Endothelial cell of umbilical vein (primary cell): ENCODE data around the gene CCNG2. TPM values are rescaled to one million over a fixed set of nuclear protein-coding genes. Genes with fewer than 3 reads are reported as not detected.

Experiments used
- BruUV-seq: library from RNA; stranded (reverse); fragments of 400-500 nt; replicated peaks from 2 replicates; lab custom pipeline; 2021; lab: Mats Ljungman, UMichigan
- CTCF ChIA-PET: fragments of 300-600, 350-600 bp; sonication (Branson Sonifier 250); formaldehyde crosslinking; loops from one replicate; lab custom pipeline; 2021; ENCODE audit warnings: antibody characterized with exemption, inconsistent platforms; lab: Charles Lee
- POLR2A ChIA-PET: fragments of 300-600, 350-600 bp; sonication (Branson Sonifier 250); formaldehyde crosslinking; loops from one replicate; lab custom pipeline; 2021; ENCODE audit warnings: antibody characterized with exemption, inconsistent platforms; lab: Charles Lee
- DNase-seq: peaks from one replicate; pipeline ENCODE4 v3.0.0-alpha.2; 2011; ENCODE audit warnings: low read depth, low spot score
- FAIRE-seq: peaks from 2 replicates; lab custom pipeline; 2011; peaks lifted over from hg19 to GRCh38; lab: Jason Lieb, UNC
- H2AFZ ChIP-seq: 2 replicates; pipeline ENCODE4 v1.6.0; 2012; ENCODE audit warnings: low read depth, low read length, control low read depth, inconsistent platforms
- H3K27ac ChIP-seq: 2 replicates; pipeline ENCODE4 v1.5.1; 2011; ENCODE audit warnings: low read depth, mild to moderate bottlenecking, control low read depth, low read length, moderate library complexity; ENCODE audit not compliant: insufficient read depth
- H3K27me3 ChIP-seq, 2 experiments: 2 replicates each; pipeline versions ENCODE4 v1.6.0 to v1.6.1; 2011; ENCODE audit warnings: low read length in 2 of 2, mixed read lengths in 1 of 2; ENCODE audit not compliant: control insufficient read depth in 2 of 2, insufficient read depth in 2 of 2
- H3K36me3 ChIP-seq, 2 experiments: 2 replicates in 1 of 2; 3 replicates in 1 of 2; pipeline ENCODE4 v1.5.1; 2011; ENCODE audit warnings: low read length in 2 of 2, mild to moderate bottlenecking in 1 of 2, moderate library complexity in 1 of 2; ENCODE audit not compliant: control insufficient read depth in 2 of 2, insufficient read depth in 2 of 2; ENCODE audit errors: extremely low read depth in 1 of 2
- H3K4me1 ChIP-seq: 3 replicates; pipeline ENCODE4 v1.5.1; 2011; ENCODE audit warnings: mild to moderate bottlenecking, low read length; ENCODE audit not compliant: control insufficient read depth, insufficient read depth; ENCODE audit errors: extremely low read depth
- H3K4me2 ChIP-seq: 2 replicates; pipeline ENCODE4 v1.6.1; 2011; ENCODE audit warnings: low read length, control low read depth, mixed read lengths; ENCODE audit not compliant: insufficient read depth
- H3K4me3 ChIP-seq, 3 experiments: fragments of 200-600 bp in 1 of 3; sonication (generic), shearing (Covaris generic) in 1 of 3; replicated peaks in 1 of 3; 2 replicates each; pipeline ENCODE4 v1.5.1; 2011 to 2016; ENCODE audit warnings: control low read depth in 3 of 3, low read length in 3 of 3, mild to moderate bottlenecking in 2 of 3, inconsistent platforms in 1 of 3, low read depth in 1 of 3, moderate library complexity in 1 of 3; ENCODE audit not compliant: insufficient read depth in 1 of 3
- H3K79me2 ChIP-seq: 2 replicates; pipeline ENCODE4 v1.6.0; 2012; ENCODE audit warnings: low read length, inconsistent platforms; ENCODE audit not compliant: control insufficient read depth, insufficient read depth
- H3K9ac ChIP-seq: replicated peaks from 2 replicates; pipeline ENCODE3; 2011; ENCODE audit warnings: low read length, control low read depth; ENCODE audit not compliant: insufficient read depth; ENCODE audit errors: extremely low read depth
- H3K9me1 ChIP-seq: replicated peaks from 3 replicates; pipeline ENCODE4 v1.6.0; 2011; ENCODE audit warnings: mild to moderate bottlenecking, low read length; ENCODE audit not compliant: control insufficient read depth, insufficient read depth; ENCODE audit errors: extremely low read depth
- H3K9me3 ChIP-seq: replicated peaks from 2 replicates; pipeline ENCODE4 v1.5.1; 2012; ENCODE audit warnings: low read length, inconsistent platforms; ENCODE audit not compliant: control insufficient read depth, insufficient read depth
- H4K20me1 ChIP-seq: replicated peaks from 2 replicates; pipeline ENCODE3; 2011; ENCODE audit warnings: mild to moderate bottlenecking, low read length; ENCODE audit not compliant: control insufficient read depth, insufficient read depth; ENCODE audit errors: extremely low read depth
- EZH2 ChIP-seq: IDR thresholded peaks from 2 replicates; pipeline ENCODE4 v1.6.1; 2012; ENCODE audit warnings: borderline replicate concordance, low read depth, mild to moderate bottlenecking, moderate library complexity, low read length, inconsistent platforms; ENCODE audit not compliant: severe bottlenecking
- FOS ChIP-seq: IDR thresholded peaks from 2 replicates; pipeline ENCODE4 v1.6.1; 2011; ENCODE audit warnings: mild to moderate bottlenecking, low read length, moderate library complexity, borderline replicate concordance; ENCODE audit not compliant: insufficient read depth
- GATA2 ChIP-seq: IDR thresholded peaks from 2 replicates; pipeline ENCODE4 v1.7.0; 2011; ENCODE audit warnings: low read depth, mild to moderate bottlenecking, moderate library complexity, mixed read lengths, low read length; ENCODE audit not compliant: insufficient read length, insufficient read depth
- JUN ChIP-seq: IDR thresholded peaks from 2 replicates; pipeline ENCODE4 v1.6.1; 2011; ENCODE audit warnings: borderline replicate concordance, low read depth; ENCODE audit not compliant: insufficient read length, insufficient read depth
- MYC ChIP-seq: IDR thresholded peaks from one replicate; pipeline ENCODE4 v1.6.1; 2011; ENCODE audit warnings: mild to moderate bottlenecking, low read depth, low read length
- POLR2A ChIP-seq: IDR thresholded peaks from 2 replicates; pipeline ENCODE4 v1.6.1; 2012; ENCODE audit warnings: low read depth, mild to moderate bottlenecking, control low read depth, low read length
- POLR2AphosphoS5 ChIP-seq: IDR thresholded peaks from 2 replicates; pipeline ENCODE4 v1.6.1; 2012; ENCODE audit warnings: low read depth, mild to moderate bottlenecking, control low read depth, low read length, moderate library complexity; ENCODE audit not compliant: insufficient read depth
- dilution Hi-C: fragments of 300-500 bp; cut with MboI; formaldehyde crosslinking; loops from one replicate; pipeline ENCODE4 v1.15.0; 2019; ENCODE audit warnings: low sequenced_read_pairs; ENCODE audit not compliant: extremely low pct_ligation_motif_present
- intact Hi-C: fragments of 100-400 bp; cut with micrococcal nuclease; formaldehyde crosslinking; loops from one replicate; pipeline ENCODE4 v1.10.0; 2022
- polyA plus RNA-seq, 4 experiments: library from polyadenylated mRNA; depleted of rRNA in 3 of 4; stranded (reverse) in 3 of 4; unstranded in 1 of 4; fragments of >200 nt; gene quantifications; 2 replicates each; pipeline versions ENCODE4 v1.2.1 to v1.2.3, GENCODE V29; 2011 to 2012; ENCODE audit warnings: missing spikeins in 1 of 4
- total RNA-seq: library from RNA; stranded (reverse); gene quantifications from 2 replicates; pipeline ENCODE4 v1.2.3, GENCODE V29; 2021
- TF ChIP-seq, protein P1 (sequence below), 2 donors: IDR thresholded peaks; 1 replicate in 1 of 2; 2 replicates in 1 of 2; pipeline ENCODE4 v1.5.1; 2011; ENCODE audit warnings: low read length in 2 of 2, mild to moderate bottlenecking in 2 of 2, moderate library complexity in 2 of 2, control low read depth in 1 of 2, inconsistent platforms in 1 of 2, low read depth in 1 of 2; ENCODE audit not compliant: insufficient read depth in 1 of 2; ENCODE audit errors: extremely low read depth in 1 of 2
- TF ChIP-seq, protein P2 (sequence below): IDR thresholded peaks from 2 replicates; pipeline ENCODE4 v1.6.1; 2011; ENCODE audit not compliant: insufficient read depth, insufficient read length

CCNG2 gene
- total and polyA plus RNA-seq, 2 donors (not counting 3 experiments of a cell fraction or from before 2014, with no cell fraction given) = 7.9 to 28.3 TPM

DNA sequence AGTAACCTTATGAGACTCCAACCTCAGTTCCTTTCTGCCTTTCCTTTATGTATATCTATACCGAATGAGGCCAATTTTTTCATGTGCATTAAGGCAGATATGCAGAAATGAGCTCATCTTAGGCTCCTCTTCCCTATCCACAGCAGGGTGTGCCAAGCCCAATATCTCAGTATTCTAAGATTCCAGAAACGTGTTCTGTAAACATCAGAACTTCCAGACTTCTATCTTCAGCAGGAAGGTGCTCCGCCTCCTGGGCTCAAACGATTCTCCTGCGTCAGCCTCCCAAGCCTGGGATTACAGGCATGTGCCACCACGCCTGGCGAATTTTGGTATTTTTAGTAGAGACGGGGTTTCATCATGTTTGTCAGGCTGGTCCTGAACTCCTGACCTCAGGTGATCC, 31.0 kb upstream of the CCNG2 start:
- H3K4me1 ChIP-seq = no peaks in the 10 kb centered on the region
- DNase-seq (no peak), FAIRE-seq (no peak)
- no peak overlapping the region for H2AFZ ChIP-seq
- H3K27ac ChIP-seq = no peak overlapping the region
- no peaks in the 10 kb centered on the region for H3K79me2 ChIP-seq
- intact Hi-C loops = no loop called here
- no peak overlapping the region for H3K4me2 ChIP-seq
- no peaks in the 10 kb centered on the region for H3K9me1 ChIP-seq
- no peak overlapping the region for H3K9ac ChIP-seq
- H3K9me3 ChIP-seq = no peaks in the 10 kb centered on the region
- ChIA-PET CTCF (interaction anchor here (1.0 to 3.2 kb wide), 3 partner anchors 30 to 78 kb away, joined by 3 to 20 read pairs (median 4); no protein-coding TSS in a partner anchor), POLR2A (no interaction called here)
- BruUV-seq = no TSS peak
- no peak for TF ChIP-seq EZH2
- TF ChIP-seq, protein P1, sequence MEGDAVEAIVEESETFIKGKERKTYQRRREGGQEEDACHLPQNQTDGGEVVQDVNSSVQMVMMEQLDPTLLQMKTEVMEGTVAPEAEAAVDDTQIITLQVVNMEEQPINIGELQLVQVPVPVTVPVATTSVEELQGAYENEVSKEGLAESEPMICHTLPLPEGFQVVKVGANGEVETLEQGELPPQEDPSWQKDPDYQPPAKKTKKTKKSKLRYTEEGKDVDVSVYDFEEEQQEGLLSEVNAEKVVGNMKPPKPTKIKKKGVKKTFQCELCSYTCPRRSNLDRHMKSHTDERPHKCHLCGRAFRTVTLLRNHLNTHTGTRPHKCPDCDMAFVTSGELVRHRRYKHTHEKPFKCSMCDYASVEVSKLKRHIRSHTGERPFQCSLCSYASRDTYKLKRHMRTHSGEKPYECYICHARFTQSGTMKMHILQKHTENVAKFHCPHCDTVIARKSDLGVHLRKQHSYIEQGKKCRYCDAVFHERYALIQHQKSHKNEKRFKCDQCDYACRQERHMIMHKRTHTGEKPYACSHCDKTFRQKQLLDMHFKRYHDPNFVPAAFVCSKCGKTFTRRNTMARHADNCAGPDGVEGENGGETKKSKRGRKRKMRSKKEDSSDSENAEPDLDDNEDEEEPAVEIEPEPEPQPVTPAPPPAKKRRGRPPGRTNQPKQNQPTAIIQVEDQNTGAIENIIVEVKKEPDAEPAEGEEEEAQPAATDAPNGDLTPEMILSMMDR (IDR thresholded peaks at IDR 0.05; ENCODE audit: extremely low read depth in 1 of 2, insufficient read depth in 1 of 2, low read depth in 1 of 2, low read length in 2 of 2) = no peak
- H3K27me3 ChIP-seq = peaks cover 28 to 35% of the 10 kb centered on the region in 2 experiments
- dilution Hi-C loops = no loop called here
- no peaks in the 10 kb centered on the region for H4K20me1 ChIP-seq
- no peak overlapping the region for H3K4me3 ChIP-seq
- no peaks in the 10 kb centered on the region for H3K36me3 ChIP-seq

DNA sequence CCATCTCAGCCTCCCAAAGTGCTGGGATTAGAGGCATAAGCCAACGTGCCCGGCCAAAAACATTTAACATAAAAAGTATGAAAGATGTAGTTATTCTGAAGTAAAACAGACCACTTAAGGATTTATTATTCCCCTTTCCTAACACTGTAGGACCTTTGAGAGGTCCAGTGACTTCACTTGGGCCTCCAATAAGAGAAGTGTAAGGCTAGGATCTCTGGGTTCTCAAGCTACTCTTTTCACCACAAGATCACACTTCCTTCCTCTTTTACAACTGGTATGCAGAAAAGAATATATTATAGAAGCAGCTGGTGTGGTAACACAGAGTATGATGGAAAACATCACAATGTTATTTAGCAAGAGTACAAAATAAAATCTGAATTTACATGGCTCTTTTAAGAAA, 30.2 kb upstream of the CCNG2 start:
- no TSS peak for BruUV-seq
- H3K27me3 ChIP-seq = peaks cover 26 to 29% of the 10 kb centered on the region in 2 experiments
- H4K20me1 ChIP-seq = no peaks in the 10 kb centered on the region
- no peaks in the 10 kb centered on the region for H3K79me2 ChIP-seq
- H2AFZ ChIP-seq = no peak overlapping the region
- intact Hi-C loops (no loop called here), dilution Hi-C loops (no loop called here)
- H3K9me3 ChIP-seq = no peaks in the 10 kb centered on the region
- no peaks in the 10 kb centered on the region for H3K9me1 ChIP-seq
- no peak overlapping the region for H3K4me2 ChIP-seq
- ChIA-PET POLR2A (no interaction called here), CTCF (interaction anchor here (1.1 to 3.2 kb wide), 4 partner anchors 29 to 67 kb away, joined by 3 to 20 read pairs (median 4); no protein-coding TSS in a partner anchor)
- no peak overlapping the region for H3K4me3 ChIP-seq
- H3K9ac ChIP-seq = no peak overlapping the region
- no peak overlapping the region for H3K27ac ChIP-seq
- TF ChIP-seq, protein P1 (IDR thresholded peaks at IDR 0.05; ENCODE audit: extremely low read depth in 1 of 2, insufficient read depth in 1 of 2, low read depth in 1 of 2, low read length in 2 of 2) = no peak
- TF ChIP-seq MYC (no peak), POLR2A (no peak), POLR2AphosphoS5 (no peak), GATA2 (no peak), JUN (no peak), FOS (no peak)
- TF ChIP-seq, protein P2, sequence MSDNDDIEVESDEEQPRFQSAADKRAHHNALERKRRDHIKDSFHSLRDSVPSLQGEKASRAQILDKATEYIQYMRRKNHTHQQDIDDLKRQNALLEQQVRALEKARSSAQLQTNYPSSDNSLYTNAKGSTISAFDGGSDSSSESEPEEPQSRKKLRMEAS = no peak
- H3K36me3 ChIP-seq = no peaks in the 10 kb centered on the region
- no peak for DNase-seq
- FAIRE-seq = no peak
- H3K4me1 ChIP-seq = no peaks in the 10 kb centered on the region
